ENCODE data around the gene TOR1A.
A peak's percentile ranks its signal among the peaks of the same experiment; 100 is the strongest.
"Not testable (repeated sequence)": the region's sequence is repeated elsewhere in the genome, so short reads cannot be mapped to it uniquely, and the experiment has no call there.

Gene TOR1A

DNA sequence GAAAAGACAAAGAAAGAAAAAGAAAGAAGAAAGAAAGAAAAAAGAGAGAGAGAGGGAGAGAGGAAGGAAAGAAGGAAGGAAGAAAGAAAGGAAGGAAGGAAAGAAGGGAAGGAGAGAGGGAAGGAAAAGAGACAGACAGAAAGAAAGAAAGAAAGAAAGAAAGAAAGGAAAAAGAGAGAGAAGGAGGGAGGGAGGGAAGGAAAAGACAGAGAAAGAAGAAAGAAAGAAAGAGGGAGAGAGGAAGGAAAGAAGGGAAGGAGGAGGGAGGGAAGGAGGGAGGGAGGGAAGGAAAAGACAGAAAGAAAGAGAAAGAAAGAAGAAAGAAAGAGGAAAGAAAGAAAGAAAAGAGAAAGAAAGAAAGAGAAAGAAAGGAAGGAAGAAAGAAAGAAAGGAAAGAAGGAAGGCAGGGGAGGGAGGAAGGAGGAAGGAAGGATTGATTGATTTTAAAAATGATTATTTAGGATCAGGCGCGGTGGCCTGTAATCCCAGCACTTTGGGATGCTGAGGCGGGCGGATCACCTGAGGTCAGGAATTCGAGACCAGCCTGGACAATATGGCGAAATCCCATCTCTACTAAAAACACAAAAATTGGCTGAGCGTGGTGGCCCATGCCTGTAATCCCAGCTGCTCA, 44.3 kb downstream of the TOR1A start:
- no peak for DNase-seq

DNA sequence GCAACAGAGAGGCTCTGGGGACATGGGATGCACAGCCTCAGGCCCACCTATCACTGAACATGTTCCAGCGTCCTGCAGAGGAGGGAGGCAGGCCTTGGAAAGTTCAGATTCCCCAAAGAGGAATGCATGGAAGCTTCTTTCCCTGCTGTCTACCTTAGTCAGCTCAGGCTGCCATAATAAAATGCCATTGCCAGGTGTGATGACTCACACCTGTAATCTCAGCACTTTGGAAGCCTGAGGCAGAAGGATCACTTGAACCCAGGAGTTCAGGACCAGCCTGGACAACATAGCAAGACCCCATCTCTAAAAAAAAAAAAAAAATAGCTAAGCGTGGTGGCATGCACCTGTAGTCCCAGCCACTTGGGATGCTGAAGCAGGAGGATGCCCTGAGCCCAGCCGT, 45.5 kb downstream of the TOR1A start:
- no peak for DNase-seq

DNA sequence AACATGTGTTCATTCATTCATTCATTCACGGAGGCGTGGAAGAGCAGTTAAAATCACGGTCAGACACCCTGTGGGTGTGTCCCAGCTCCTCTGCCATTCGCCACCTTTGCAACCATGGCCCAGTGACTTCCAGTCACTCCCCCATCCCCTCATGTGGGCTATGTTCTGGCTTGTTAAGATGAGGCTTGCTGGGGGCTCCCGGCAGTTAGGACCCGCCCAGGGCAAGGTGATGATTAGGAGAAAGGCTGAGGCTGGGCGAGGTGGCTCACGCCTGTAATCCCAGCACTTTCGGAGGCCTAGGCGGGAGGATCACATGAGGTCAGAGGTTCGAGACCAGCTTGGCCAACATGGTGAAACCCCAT, 46.2 kb downstream of the TOR1A start:
- no peak for DNase-seq

DNA sequence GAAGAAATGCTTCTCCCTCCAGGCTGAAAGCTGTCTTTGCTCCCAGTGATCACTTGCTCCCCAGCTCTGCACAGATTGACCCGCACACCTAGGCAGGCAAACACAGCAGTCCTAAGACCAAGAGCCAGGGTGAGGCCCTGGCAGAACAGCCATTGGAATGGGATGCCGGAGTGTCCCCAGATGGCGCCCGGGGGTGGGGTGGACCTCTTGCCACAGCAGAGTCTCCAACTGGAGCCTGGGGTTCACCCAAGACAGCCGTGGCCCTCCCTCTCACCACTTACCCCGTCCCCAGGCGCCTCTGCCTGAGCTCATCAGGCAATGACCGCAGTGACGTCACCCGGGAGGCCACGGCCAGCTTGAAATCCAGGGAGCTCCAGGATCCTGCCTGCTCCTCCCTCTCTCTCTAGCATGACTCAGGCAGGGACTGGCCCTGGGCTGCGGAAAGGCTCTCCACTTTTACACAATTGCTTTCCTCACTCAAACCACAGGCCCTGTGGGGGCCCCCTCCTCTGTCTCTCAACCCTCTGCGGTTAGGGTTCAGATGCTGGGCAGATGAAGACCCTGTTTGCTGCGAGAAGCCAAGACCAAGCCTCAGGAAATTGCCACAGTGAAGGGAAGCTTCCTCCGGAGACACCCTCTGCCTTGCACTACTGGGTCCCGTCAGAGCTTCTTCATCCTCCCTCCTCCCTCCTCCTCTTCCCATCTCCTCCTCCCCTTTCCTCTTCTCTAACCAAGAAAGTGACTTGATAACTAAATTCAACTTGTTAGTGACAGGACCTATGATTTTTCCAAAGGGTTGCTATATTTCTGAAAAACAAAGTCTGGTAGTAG, 46.8 kb downstream of the TOR1A start:
- DNase-seq, result peak; percentile 83

DNA sequence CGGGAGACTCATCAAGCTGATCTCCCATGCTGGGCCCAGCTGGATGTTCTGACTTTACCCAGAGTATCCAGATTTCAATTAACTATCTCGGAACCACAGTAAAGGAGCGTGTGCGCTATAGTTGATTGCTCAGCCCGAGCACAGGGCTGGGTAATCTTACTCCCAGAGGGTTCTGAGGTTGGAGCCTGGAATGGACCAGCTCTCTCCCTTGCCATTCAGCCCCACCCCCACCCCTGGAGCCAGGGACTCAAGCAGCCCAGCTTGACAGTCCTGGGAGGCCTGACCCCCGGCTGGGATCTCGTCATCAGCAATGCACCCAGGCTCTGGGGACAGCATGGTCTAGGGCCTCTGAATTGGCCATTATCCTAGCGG, 47.4 kb downstream of the TOR1A start:
- DNase-seq, result no peak

DNA sequence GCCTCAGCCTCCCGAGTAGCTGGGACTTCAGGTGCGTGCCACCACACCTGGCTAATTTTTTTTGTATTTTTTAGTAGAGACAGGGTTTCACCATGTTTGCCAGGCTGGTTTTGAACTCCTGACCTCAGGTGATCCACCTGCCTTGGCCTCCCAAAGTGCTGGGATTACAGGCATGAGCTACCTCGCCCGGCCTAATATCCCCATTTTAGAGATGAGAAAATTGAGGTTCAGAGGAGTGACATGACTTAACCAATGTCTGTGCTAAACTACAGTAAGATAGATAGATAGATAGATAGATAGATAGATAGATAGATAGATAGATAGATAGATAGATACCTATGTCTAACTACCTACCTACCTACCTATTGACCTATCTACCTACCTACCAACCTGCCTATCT, 47.8 kb downstream of the TOR1A start:
- DNase-seq, result not testable (repeated sequence)

DNA sequence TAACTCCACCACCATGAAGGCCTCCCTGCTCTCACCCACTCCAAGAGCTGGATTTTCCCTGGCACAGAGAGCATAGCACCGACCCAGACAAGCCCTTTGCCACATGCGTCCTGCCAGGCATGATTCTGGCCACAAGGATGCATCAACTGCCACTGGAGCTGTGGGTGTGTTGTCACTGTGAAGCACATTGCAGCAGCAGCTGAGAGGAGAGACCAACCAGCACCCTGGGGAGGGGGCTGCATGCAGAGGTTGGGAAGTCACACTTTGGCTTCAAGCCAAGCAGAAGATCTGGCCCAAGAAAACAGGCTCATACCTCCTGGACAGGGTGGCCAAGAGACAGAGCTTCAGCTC, 48.5 kb downstream of the TOR1A start:
- DNase-seq, result no peak

DNA sequence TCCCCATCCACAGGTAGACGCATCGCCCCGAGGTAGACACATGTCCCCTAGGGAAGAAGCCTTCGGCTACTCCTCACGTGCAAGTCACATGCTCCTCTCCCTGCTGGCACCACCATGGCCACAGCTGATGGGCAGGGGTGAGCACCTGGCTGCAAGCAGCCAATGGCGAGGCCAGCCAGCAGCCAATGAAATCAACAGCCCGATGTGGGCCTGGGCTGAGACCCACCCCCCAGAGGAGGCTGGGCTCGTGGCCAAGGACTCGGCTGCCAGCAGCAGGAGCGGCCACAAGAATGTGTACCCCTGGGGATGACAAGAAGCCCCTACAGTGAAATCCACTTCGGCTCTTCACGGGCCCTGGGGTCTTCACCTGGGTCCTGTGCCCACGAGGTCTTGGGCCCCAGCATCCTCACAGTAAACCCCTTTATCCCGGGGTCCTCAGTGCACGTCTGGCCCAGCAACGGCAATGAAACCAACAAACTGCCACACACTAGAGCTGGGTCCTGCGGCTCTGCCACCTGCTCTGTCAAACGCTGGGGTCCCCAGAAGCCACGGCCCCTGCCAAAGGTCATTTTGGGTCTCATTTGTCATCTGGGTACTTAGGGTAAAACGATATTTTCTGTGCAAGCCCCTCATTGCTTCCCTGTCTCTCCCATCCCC, 49.0 kb downstream of the TOR1A start:
- no peak for DNase-seq

DNA sequence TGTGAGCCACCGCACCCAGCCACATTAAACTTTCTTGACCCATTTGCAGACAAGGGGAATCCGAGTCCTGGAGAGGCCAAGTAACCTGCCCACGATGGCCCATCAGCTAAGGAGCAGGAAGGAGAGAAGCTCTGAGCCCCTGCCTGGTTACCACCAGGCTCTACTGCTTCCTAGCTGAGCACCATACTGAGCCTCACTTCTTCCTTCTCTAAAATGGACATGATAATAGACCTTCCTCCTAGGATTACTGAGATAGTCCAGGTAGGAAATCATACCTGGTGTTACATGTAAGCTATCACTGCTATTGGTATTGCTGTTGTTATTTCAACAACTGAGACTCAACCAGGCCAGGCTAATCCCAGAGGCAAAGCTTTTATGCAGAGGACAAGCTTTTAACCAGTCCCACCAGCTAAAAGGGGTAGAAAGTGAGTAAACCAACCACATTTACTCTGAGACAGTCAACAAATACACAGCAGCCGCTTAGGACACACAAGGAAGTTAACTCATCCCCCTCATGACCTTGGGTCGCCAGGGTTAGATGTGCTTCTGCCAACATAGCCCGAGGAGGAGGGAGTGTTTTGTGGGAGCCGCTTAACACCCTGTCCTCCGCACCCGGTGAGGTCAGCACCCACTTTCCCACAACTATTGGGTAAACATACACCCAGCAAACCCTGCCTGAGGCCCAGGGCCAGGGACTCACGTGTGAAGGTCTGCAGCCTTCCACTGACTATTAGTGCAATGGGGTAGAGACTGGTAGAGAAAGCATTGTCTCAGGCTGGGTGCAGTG, 50.5 kb downstream of the TOR1A start:
- peak; percentile 28 for DNase-seq

DNA sequence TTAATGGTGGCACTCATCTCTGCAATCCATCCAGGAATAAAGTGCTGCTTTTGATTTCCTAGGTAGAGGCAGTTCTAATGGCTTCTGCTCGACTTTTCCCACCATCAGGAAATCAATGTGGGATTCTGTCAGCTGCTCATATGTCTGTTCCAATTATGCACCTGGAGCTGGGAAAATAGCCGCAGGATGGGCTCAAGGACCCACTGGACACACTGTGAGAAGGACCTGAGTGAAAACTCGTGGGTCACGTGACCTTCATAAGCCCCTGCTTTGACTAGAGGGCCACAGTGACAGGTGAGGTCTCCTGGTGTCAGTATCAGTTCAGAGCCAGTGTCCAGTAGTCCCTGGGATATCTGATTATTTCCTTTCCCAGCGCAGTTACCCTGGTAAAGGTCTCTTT, 53.2 kb downstream of the TOR1A start:
- no peak for DNase-seq

DNA sequence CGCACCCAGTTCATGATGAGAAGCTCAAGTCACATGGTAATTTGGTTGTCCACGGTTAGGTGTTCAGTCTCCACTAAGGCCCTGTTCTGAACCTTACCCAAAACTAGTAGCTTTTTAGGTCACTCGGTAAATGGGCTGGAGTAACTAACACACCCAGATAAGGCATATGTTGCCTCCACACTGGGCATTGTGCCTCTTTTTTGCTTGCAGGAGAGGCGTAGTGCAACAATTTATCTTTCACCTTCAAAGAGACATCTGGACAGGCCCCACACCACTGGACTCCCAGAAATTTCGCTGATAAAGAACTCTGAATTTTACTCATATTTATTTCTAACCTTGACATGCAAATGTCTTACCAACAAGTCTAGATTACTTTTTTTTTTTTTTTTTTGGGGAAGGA, 54.3 kb downstream of the TOR1A start:
- peak; percentile 94 for DNase-seq

DNA sequence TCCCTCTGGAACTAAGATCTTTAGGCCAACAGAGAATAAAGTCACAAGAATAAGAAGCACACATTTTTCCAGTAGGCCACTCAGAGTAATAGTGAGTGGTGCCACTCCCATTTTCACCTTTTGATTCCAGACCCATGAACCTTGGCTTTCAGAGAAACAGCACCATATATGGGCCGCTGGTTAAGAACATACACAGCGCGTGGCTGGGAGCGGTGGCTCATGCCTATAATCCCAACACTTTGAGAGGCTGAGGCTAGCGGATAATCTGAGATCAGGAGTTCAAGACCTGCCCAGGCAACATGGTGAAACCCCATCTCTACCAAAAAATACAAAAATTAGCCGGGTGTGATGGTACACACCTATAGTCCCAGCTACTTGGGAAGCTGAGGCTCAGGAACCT, 55.5 kb downstream of the TOR1A start:
- DNase-seq, result no peak

DNA sequence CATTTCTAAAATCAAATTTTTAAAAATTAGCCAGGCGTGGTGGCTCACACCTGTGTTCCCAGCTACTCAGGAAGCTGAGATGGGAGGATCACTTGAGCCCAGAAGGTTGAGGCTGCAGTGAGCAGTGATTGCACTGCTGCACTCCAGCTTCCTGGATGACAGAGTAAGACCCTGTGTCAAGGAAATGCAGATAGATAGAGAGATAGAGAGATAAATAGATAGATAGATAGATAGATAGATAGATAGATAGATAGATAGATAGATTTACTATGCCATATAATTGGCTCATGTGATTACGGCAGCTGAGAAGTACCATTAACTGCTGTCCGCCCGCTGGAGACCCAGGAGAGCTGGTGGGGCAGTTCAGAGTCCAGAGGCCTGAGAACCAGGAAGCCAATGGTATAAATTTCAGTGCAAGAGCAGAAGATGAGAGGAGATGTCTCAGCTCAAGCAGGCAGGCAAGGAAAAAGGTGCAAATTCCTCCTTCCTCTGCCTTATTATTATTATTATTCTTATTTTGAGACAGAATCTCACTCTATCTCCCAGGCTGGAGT, 58.1 kb downstream of the TOR1A start:
- no peak for DNase-seq

DNA sequence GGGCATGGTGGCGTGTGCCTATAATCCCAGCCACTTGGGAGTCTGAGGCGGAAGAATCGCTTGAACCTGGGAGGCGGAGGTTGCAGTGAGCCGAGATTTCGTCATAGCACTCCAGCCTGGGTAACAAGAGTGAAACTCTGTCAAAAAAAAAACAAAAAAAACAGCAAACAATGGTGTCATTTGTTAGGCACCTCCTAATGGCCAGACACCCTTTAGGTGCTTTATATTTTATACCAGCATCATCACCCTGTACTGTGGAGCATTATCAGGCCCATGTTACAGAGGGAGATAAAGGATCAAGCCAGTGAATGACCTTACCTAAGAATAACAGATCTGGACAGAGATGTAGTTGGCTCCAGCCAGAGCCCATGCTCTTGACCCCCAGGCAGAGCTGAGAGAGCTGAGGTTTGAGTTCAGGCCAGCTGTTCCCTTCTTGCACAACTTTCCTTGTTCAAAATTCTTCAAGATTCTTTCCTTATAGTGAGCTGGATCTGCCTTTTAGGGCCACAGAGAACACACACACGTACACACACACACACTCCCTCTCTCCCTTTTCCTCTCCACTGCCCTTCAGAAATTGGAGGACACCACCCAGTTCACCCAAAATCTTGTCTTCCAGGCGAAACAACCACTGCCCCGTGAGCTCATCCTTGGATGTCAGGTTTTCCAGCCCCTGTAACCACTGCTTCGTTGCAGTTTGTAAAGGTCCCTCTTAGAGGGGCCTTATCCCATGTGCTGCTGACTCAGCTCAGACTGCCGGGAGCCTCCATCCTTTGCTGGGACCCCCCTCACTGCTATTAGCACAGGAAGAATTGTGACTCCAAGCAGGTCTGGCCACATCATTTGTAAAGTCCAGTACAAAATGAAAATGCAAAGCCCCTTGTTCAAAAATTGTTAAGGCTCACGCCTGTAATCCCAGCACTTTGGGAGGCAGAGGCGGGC, 60.7 kb downstream of the TOR1A start:
- no peak for DNase-seq
